Hematopoietic multipotent progenitor cell treated with erythropoietin and hydrocortisone succinate and interleukin-3 and kit ligand, for 6 days (in vitro differentiated cells): ENCODE data around the gene GNAI1.

ENCODE experiments used
- DNase-seq: peaks from one replicate; pipeline ENCODE4 v3.0.0-alpha.2; 2015

GNAI1 gene

DNA sequence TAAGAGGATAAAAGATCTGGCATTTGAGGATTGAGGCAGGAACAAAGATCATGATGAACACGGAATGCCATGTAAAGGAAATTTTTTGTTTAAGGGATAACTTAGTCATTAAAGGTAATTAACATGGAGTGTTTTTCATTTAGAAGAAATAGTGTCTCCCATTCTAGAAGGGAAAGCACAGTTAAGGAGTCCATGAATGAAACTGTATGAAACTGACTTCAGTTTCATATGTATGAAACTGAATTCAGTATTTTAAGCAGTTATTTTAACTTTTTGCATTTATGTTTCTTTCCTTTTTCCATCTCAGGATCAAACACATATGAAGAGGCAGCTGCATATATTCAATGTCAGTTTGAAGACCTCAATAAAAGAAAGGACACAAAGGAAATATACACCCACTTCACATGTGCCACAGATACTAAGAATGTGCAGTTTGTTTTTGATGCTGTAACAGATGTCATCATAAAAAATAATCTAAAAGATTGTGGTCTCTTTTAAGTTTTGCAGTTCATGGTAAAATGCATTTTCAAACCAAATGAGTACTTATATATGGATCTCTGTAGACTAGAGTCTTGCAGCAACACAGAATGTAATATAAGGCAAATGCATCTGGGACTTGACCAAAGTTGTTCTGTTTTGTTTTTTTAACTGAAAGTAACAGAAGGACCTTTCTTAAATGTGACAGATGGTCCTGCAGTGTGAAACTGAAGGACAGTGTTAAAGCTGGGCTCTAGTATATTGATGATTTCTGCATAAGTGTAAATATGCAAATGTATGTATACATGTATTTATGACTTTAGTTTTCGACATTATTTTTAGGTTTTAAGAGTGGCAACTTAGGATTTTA lies 82.6 kb downstream of the GNAI1 start:
- no peak for DNase-seq

DNA sequence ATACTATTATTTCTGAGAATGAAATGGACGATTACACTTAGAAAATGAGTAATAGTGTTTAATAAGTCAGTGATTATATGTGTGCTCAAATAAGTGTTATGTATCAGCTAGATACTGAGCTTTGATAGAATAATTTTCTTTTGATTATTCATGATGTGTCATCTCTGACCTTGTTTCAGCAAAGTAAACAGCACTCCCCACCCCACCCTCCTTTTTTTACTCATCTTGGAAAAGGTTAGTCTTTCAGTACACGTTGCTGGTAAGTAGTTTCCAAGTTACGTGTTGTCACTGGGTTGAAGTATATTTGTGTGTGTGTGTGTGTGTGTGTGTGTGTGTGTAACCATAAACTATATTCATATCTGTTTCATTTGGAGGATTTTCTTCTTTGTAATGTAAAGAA lies 84.1 kb downstream of the GNAI1 start:
- no peak for DNase-seq

DNA sequence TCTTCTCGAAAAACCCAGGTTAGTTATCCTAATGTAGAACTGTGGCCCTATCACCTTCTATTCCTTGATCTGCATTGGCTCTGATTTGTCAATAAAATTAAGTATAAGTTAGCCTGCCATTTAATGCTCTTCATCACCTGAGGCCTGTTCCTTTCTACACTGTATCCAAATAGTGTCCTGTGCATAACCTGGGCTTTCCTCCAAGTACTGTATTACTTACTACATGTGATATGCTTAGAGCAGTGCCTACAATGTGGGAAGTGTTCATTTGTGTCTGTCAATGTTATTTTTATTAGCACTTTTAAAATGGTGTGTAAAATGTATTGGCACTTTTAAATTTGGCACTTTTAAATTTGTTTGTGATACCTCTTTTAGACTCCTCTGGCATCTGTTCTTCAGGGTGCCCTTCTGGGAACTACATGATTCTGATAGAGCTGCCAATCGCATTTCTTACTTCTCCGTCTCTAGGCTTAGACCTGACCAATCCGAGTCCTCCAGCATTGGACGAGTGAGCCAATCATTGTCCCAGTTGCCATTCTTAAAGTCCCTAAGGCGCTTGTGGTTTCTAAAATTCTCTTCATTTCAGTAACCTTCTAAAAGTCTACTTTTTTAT lies 85.5 kb downstream of the GNAI1 start:
- DNase-seq, result no peak

DNA sequence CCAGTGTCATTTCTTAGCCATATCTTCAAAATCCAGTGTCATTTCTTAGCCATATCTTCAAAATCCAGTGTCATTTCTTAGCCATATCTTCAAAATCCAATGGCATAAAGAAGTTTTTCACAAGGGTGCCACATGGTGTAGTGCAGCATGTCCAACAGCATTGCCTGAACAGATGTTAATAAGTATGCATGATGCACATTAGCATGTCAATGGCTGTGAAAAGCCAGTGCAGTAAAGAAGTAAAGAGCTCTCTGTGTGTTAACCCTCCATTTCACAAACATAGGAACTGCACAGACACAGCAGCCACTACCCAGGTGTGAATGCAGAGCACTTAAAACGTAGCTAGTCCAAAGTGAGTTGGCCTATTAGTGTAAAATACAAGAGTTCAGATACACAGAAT lies 89.8 kb downstream of the GNAI1 start:
- DNase-seq, result no peak

DNA sequence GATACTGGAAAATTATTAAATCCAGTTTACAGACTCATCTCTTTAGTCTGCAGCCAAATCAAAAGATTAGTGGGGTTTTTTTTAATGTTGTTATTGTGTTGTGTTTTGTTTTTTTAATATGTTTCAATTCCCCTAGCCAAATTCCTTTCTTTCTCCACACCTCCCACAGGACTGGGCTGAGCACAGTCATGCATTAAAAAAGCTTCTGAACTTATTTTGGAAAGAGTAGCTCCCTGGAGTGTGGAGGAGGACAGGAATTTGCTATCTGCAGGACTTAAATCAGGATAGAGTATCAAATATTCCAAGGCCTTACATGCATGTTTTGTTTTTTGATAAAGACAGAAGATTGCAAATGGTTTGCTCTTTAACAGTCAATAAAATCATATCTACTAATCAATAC lies 90.7 kb downstream of the GNAI1 start:
- DNase-seq, result no peak

DNA sequence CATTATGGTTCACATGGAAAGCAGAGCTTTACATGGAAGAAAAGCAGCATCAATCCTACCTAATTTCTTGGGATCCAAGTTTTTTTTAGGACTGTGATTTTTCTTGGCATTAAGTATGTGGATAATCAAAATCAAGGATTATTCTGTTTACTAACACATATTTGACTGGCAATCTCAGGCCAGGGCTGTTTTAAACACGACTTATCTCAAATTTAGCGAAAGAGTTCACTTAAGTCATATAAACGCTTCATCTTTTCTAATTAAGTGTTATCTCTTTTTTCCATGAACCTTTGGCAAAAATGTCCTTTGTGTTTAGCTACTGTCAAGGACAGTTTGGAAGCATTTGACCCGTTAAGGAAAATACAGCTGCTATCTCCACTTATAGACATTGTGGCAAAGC lies 92.0 kb downstream of the GNAI1 start:
- no peak for DNase-seq

DNA sequence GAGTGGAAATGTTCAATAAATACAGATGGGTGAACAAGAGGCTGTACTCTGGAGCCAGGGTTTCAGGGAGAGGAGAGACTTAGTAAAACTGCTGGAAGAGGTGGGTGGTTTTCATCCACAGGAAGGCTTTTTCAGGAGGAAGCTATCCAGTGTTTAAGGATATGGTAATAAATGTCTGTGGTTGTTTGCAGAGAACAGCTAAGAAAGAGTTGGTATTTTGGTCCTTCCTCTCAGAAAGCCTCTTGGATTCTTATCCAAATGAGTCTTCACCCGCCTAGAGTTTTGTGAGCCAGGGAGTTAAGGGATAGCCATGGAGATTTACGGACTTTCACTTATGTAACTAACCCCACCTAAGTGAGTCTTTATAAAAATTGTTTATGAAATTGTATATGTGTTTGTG lies 95.7 kb downstream of the GNAI1 start:
- DNase-seq, result no peak

DNA sequence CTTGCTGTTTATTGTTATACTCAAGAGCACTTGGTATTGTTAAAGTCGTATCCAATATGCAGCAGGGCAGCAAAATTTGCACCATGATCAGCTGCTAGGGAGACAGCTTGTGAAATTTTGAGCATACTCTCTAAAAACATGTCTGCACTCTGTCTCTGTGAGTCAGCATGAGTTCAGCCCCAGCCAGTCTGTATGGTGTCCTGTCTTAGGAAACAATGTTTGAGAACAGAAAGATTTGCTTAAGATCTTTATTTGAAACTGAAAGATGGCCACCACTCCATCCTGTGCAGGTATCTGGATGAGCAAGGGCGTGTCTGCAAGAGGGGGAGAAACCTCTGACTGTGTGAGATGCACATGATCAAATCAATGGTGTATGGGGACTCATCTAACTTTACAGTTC lies 97.1 kb downstream of the GNAI1 start:
- DNase-seq, result no peak

DNA sequence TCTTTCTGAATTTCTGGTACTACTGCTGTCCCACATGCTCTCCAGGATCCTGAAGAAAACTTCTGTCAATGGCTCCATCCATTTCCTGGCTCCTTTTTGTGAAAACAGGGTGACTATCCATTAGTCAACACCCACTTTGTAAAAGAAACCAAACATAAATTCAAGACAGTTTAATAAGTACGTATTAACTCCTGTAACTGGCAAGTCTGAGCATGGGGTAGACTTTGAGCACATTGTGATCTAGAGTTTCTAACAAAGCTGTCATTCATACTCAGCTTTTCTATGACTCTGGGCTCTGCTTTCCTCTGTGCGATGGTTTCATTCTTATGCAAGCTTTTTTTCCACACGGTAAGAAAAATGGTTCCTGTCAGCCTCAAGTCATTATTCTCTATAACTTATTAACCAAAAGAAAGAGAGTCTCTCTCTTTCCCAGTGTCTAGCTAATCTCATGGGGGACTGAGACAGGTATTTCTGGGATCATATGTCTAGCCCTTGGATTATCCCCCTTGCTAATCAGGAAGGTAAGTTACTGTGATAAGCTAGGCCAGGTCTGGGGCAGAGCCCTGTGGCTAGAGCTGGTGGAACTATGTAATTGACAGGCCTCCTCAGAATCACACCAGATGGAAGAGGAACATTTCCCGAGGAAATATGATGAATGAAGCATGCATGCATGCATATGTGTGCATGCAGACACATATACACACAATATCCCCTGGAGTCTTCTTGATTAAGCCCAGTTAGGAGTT lies 98.5 kb downstream of the GNAI1 start:
- no peak for DNase-seq

DNA sequence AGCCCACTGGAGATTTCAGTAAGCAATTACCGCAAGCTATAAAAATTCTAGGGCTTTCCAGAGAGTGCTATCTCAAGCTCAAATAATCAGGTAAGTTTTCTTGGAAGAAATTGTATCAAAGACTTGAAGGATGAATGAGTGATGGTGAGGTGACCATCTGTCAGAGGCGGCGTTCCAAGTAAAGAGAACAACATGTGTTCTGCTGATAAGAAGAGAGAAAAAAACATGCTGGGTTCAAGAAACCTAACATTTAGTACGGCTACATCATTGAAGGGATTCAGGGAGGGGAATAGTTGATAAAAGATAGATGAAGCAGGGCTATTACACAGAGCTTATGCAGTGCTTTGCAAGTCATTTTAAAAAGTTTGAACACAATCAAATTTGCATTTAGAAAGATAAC lies 100.7 kb downstream of the GNAI1 start:
- peak; percentile 38 for DNase-seq

DNA sequence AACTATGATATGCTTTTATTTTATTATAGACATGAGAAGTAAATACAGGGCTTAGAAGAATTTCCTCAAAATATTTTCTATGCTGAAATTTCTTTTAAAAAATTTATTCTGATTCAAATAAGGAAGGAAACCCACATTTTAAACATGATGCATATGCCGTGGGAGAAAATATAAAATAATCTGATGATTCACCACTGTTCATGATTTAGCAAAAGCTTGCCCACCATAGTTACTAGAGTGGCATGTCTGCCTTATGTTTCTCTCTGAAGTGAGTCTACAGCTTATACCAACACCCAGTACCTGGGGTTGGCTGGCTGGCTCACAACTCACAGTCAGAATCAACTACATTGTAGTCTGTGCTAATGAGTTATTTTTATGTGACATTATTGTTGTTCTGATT lies 102.0 kb downstream of the GNAI1 start:
- DNase-seq, result no peak

DNA sequence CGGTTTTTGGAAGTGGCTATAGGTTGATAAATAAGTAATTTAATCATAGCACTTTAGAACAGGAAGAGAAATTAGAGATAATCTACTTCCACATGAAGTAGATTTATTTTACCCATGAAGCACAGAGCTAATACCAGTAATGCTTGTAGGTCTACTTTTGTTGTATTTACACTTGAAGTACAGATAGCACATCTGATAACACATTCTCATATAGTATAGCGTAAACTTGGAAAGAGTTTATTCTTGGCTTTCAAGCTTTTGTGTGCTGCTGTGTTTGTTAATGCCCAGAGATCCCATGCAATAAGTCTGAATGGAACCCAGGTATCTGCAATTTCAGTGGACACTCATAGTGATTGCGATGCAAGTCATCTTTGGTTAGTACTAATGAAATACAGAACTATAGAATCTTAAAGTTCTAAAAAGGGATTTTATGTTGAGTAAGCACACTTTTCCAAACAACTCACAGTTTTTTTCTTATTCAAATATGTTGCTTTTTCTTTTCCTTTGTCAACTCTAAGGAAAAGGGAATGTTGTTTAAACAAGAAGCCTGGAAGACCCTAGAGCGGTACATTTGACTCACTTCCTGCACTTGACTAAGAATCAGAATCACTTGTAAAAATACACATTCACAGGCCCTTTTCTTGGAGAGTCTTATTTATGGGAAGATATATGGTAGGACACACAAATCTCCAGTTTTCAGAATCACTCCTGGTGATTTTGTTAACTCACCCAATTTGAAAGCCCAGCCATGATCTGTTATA lies 105.8 kb downstream of the GNAI1 start:
- DNase-seq, result no peak

DNA sequence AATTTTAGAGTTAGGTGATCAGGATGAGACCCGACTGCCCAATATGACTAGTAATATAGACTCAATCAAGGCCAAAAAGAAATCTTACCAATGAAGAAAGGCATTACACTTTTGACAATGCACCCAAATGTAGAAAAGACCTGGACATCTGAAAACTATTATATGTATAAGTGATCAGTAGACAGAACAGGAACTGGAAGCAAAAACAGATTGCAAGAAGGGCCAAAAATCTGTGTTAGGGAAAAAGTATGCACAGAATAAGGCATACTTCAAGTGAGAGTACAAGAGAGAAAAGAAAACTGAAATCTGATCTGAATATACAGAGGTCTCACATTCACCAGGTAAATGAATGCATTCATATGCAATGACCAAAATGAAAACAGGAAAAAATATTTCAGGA lies 107.0 kb downstream of the GNAI1 start:
- no peak for DNase-seq

DNA sequence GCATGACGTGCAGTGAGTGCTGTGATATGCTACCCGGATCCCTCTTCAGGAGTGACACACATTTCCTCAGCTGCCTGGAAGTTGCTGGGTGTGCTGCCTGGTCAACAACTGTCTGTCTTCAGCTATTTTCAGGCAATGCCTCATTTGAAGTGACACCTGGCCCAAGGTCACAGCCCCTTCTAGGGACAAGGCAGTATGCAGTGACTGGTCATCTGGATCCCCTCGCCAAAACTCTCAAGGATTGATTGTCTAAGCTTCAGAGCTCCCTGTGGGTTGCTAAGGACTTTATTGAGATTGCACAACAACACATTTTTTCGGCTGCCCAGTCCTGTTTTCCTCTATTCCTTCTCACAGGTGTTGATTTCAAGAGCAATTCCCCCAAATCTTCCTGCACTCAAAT lies 108.8 kb downstream of the GNAI1 start:
- no peak for DNase-seq

DNA sequence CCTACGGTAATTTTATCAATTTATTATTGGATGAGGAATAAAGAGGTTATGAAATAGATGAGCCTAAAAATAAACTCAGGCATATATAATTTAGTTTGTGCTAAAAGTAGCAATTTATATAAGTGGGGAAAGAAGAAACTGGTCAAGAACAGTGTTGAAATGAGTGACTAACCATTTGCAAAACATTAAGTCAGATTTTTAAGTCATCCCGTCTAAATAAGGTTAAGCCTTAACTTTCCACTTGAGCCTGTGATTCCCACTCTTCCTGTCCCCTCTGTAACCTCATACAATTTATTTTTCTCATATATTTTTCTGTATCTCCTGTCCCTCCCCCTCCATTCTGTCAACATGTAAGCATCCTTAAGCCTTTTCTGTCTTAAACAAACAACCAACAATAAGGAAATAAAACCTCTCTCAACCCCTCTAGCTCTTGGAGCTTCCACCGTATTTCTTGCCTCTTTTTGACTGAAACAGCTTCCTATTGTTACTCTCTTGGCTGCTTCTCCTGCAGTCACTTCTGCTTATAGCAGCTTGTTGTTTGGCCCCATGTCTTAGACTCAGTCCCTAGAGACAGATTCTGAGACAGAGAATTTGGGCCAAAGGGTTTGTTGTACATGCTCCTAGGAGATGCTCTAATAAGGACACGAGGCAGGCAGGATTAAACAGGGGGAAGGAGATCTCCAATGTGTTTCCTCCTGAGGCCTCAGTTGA lies 109.7 kb downstream of the GNAI1 start:
- DNase-seq, result no peak

DNA sequence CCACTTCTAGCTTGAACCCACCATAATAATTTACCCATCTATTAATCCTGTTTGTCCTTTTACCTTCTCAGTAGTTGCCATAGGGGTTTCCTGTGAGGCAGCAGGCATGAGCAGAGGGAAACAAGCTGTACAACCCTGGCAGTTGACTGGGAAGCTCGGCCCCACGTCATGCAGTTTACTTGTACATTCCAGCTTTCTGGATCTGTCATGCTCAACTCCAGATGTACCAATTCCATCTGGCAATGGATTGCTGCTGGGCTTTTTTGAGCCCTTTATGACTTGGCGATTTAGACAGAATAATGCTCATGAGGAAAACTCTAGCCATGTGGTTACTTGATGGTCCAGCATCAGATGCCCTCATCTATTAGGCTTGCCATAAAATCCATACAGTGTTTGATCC lies 112.5 kb downstream of the GNAI1 start:
- no peak for DNase-seq

DNA sequence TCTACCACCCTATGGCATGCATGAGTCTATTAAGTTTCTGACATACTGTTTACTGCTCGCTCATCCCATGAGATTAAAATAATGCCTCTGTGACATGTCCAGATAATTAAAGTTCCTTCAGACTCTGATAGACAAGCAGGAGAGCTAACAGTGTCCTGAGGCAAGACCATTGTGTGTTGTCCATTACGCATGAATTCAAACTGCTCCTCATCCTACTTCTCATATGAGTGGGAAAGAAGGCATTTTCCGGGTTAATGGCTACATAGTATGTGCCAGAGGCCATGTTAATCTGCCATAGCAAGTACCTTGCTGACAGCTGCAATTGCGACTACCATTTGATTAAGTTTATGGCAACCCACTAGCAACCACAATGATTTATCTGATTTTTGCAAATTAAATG lies 113.3 kb downstream of the GNAI1 start:
- no peak for DNase-seq

DNA sequence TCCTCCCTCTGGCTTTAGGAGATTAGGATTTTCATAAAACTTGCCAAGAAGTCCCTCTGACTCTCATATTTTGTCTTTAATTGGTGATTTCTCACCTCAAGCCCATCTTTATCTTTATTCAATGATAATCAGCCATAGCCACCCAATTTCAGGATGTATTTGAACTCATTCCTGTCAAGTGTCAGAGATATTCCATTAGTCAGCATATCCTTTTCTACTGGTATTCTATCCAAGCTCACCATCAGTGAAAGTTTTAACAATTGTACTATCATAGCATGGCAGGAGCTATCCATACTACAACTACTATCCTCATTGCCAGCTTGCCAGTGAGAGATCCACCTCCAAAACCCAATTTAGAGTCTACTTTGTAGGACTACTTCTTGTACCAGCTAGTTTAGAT lies 114.6 kb downstream of the GNAI1 start:
- DNase-seq, result no peak

DNA sequence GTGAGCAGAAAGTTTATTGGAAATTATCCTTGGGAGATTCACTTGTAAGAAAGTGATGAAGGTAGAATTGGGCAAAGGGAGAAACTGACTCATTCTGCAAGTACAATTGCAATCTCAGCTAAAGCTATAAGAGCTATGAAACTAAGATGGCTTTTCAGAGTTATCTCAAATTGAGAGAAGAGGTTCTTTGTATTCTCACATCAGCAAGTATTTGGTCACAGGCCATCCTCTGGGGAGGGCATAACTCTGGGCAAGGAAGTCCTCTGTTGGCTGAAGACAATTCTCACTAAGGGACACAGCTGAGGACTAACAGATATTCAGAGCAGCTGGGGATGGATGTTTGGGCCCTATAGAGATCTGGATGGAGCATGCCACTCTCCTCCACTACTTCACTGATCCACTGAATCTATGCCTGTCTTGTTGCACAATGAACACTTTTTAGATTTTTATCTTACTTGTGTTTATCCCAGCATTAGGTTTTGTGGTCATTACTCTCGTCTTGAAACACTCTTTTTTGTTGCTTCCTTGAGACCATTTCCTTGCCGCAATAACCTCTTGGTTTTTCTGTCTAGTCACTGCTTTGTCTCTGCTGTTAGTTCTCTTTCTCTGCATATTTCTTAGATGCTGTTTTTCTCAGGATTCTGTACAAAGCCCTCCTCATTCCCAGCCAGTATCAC lies 115.1 kb downstream of the GNAI1 start:
- DNase-seq, result peak; percentile 57

DNA sequence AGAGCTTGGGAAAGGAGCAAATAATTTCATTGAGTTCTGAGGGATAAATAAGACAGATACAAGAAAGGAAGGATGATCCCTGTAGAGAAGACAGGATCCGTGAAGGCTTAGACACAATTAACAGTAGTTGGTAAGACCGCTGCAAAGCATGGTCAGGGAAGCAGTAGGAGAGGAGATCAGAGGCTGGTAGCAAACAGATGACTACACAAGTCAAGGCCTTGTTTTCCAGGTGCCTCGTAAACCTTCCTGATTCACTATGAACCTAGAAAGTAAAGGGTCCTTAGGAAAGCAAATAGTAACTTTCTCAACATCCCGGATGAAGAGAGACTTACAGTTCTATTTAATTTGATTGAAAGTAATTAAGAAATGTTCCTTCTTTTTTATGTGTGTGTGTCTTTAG lies 118.6 kb downstream of the GNAI1 start:
- no peak for DNase-seq

DNA sequence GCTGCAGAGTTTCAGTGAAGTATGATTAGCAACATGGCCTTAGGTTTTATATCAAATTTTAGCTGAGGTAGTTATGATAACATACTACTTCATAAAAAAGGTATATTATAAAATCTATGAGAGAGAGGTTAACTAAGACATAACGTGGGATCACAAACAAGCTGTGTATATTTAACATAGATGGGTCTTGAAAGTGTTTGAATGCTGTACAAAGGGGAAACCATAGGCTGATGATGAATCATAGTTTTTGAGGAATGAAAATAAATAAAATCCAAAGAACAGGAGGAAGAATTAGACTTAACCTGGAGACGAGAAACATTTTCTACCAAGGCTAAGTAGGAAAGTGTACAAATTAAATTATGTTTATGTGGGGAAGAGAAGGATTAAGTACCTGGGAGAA lies 119.0 kb downstream of the GNAI1 start:
- no peak for DNase-seq

DNA sequence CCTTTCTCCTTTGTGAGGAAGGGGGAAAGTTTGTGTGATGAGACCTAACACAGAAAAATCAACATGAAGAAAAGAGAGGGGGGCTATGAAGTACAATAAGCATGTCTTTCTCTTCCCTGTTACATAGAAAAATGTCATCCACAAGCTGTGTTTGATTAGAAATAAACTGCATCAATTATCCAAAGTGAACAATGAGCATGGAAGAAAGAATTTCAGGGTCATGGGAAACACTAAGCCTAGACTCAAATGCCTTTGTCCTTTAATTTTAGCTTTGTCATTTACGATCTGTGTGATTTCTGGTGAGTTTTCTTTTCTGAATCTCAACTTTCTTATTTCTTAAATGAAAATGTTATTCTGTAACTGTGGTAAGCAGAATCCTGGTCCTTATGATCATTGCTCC lies 121.0 kb downstream of the GNAI1 start:
- no peak for DNase-seq
